GM12878 (cell line): ENCODE results near the gene ITPKB. TPM values are rescaled to one million over a fixed set of nuclear protein-coding genes. Genes with fewer than 3 reads are reported as not detected.

Experiments
- IKZF1 ChIP-seq: fragments of 450-650 bp; conservative IDR thresholded peaks from 2 replicates; pipeline ENCODE4 v1.6.1; 2017; ENCODE audit warnings: antibody characterized with exemption, mild to moderate bottlenecking
- PBX3 ChIP-seq: IDR thresholded peaks from 2 replicates; pipeline ENCODE4 v1.6.1; 2011; ENCODE audit warnings: mild to moderate bottlenecking, low read depth, low read length, moderate library complexity; ENCODE audit not compliant: insufficient replicate concordance
- SIX5 ChIP-seq: IDR thresholded peaks from 2 replicates; pipeline ENCODE4 v1.6.1; 2011; ENCODE audit warnings: mild to moderate bottlenecking, low read depth, low read length, moderate library complexity; ENCODE audit not compliant: severe bottlenecking
- ZBTB4 ChIP-seq: fragments of 450-650 bp; formaldehyde crosslinking; IDR thresholded peaks from 2 replicates; pipeline ENCODE4 v1.4.0; 2022; ENCODE audit warnings: mild to moderate bottlenecking, moderate library complexity
- polyA plus RNA-seq, 11 experiments: library from polyadenylated mRNA; depleted of rRNA in 4 of 11; unstranded in 6 of 11; stranded (reverse) in 5 of 11; fragments of >200 nt; fragmentation: Nextera tagmentation in 4 of 11; fragmentation: Illumina TruSeq in 1 of 11; extraction: Ambion mirVana in 4 of 11; extraction: Trizol in 1 of 11; gene quantifications; 1 replicate in 1 of 11; 2 replicates in 10 of 11; pipeline versions ENCODE4 v1.2.1 to v1.2.3, GENCODE V29; 2011 to 2016; ENCODE audit warnings: inconsistent platforms in 2 of 11, missing spikeins in 2 of 11, low read depth in 1 of 11
- total RNA-seq, 4 experiments: library from RNA; depleted of rRNA in 3 of 4; stranded (reverse); fragments of >200 nt in 3 of 4; fragmentation: Illumina TruSeq in 1 of 4; extraction: Trizol in 1 of 4; gene quantifications; 2 replicates each; pipeline versions ENCODE4 v1.2.1 to v1.2.3, GENCODE V29; 2013 to 2021

Gene ITPKB
- total and polyA plus RNA-seq, 10 of the 15 experiments (the other 5 are each of a cell fraction or from before 2014, with no cell fraction given) = 1.3 to 38.7 (median 12.9) TPM

- TF ChIP-seq ZBTB4 (no peak), SIX5 (no peak), PBX3 (no peak), IKZF1 (no peak)
Observed at GRCh38 chr1:226645279-226645976, 93.7 kb downstream of the ITPKB start (continued).
